B cell (primary cell): ENCODE results near the gene RPTOR.

Experiments
- CTCF ChIP-seq: fragments of 200-600 bp; IDR thresholded peaks from one replicate; pipeline ENCODE4 v1.8.0; 2022; ENCODE audit warnings: antibody characterized with exemption, mild to moderate bottlenecking
- EZH2 ChIP-seq: IDR thresholded peaks from 2 replicates; pipeline ENCODE4 v1.6.1; 2012; ENCODE audit warnings: borderline replicate concordance, low read depth, mild to moderate bottlenecking, moderate library complexity, low read length; ENCODE audit not compliant: insufficient read depth, poor library complexity, severe bottlenecking

GRCh38 chr17:80630560-80631120 lies 86.0 kb downstream of the RPTOR start:
- TF ChIP-seq CTCF (no peak), EZH2 (no peak)
